Prostate gland (tissue), 2 donors: ENCODE results near the gene MAP10. TPM values are rescaled to one million over a fixed set of nuclear protein-coding genes. Genes with fewer than 3 reads are reported as not detected.

ENCODE experiments used
- DNase-seq: peaks from one replicate; pipeline ENCODE4 v3.0.0-alpha.2; 2019; ENCODE audit warnings: low spot score
- H3K27ac ChIP-seq, 2 donors: fragments of 200-600 bp; sonication (generic); 2 replicates each; pipeline ENCODE4 v1.5.1; 2017 to 2019
- H3K27me3 ChIP-seq: fragments of 200-600 bp; sonication (generic); replicated peaks from 2 replicates; pipeline ENCODE4 v1.5.1; 2019; ENCODE audit not compliant: insufficient read depth
- H3K36me3 ChIP-seq, 2 donors: fragments of 200-600 bp; sonication (generic); 1 replicate in 1 of 2; 2 replicates in 1 of 2; pipeline versions ENCODE4 v1.5.1 to v1.8.1; 2017 to 2019
- H3K4me1 ChIP-seq: fragments of 200-600 bp; sonication (generic); replicated peaks from 2 replicates; pipeline ENCODE4 v1.5.1; 2019
- H3K4me3 ChIP-seq, 2 donors: fragments of 200-600 bp; sonication (generic); 2 replicates each; pipeline ENCODE4 v1.5.1; 2017 to 2019
- H3K9me3 ChIP-seq: fragments of 200-600 bp; sonication (generic); 2 replicates; pipeline ENCODE4 v1.5.1; 2017
- CTCF ChIP-seq, 4 experiments: fragments of 200-600 bp in 2 of 4; fragments of 450-650 bp in 2 of 4; sonication (generic) in 2 of 4; IDR thresholded peaks; 1 replicate in 3 of 4; 2 replicates in 1 of 4; pipeline ENCODE4 v1.5.1; 2016 to 2019; ENCODE audit warnings: antibody characterized with exemption in 4 of 4, mild to moderate bottlenecking in 2 of 4, moderate library complexity in 2 of 4
- POLR2A ChIP-seq: fragments of 450-650 bp; IDR thresholded peaks from one replicate; pipeline ENCODE4 v1.6.1; 2016; ENCODE audit warnings: antibody characterized with exemption, mild to moderate bottlenecking
- POLR2AphosphoS5 ChIP-seq: sonication (generic); formaldehyde crosslinking; IDR thresholded peaks from one replicate; pipeline ENCODE4 v1.6.1; 2017; ENCODE audit warnings: antibody characterized with exemption
- WGBS: methylation state at CpG from one replicate; pipeline ENCODE4 v1.1.5; 2018; 5-methylcytosine and 5-hydroxymethylcytosine counted together
- intact Hi-C: fragments of 100-400 bp; cut with DNase I; formaldehyde crosslinking; loops from one replicate; pipeline ENCODE4 v1.14.2; 2022
- total RNA-seq, 2 donors: library from RNA; depleted of rRNA; stranded (reverse); fragments of >200 nt; gene quantifications; one replicate each; pipeline ENCODE4 v1.1.0, GENCODE V29; 2016

The MAP10 gene
- total RNA-seq, 2 donors from 2014 or later: 0.82 to 6.2 TPM

GRCh38 chr1:232837087-232837486, 31.9 kb downstream of the MAP10 start:
- no peak for DNase-seq
- Histone ChIP-seq H3K36me3 (no peaks in the 10 kb centered on the region), H3K4me3 (no peak overlapping the region), H3K27ac (no peak overlapping the region), H3K9me3 (no peaks in the 10 kb centered on the region), H3K4me1 (no peaks in the 10 kb centered on the region), H3K27me3 (no peaks in the 10 kb centered on the region)
- no peak for TF ChIP-seq CTCF (IDR thresholded peaks at IDR 0.05)
- no peak for TF ChIP-seq POLR2A
- TF ChIP-seq POLR2AphosphoS5: no peak
- intact Hi-C loops: no loop called here
- 85% methylated on average over 4 of the region's 4 CpGs for WGBS

GRCh38 chr1:232841823-232842565, 36.8 kb downstream of the MAP10 start:
- Histone ChIP-seq H3K36me3 (no peaks in the 10 kb centered on the region), H3K4me1 (no peaks in the 10 kb centered on the region), H3K27me3 (no peaks in the 10 kb centered on the region), H3K27ac (no peak overlapping the region), H3K9me3 (no peaks in the 10 kb centered on the region), H3K4me3 (no peak overlapping the region)
- intact Hi-C loops: no loop called here
- TF ChIP-seq POLR2A (no peak), CTCF (IDR thresholded peaks at IDR 0.05) (no peak), POLR2AphosphoS5 (no peak)
- 82% methylated on average over 6 of the region's 6 CpGs for WGBS
- DNase-seq: no peak

GRCh38 chr1:232844791-232845190, 39.6 kb downstream of the MAP10 start:
- TF ChIP-seq POLR2A (no peak), CTCF (IDR thresholded peaks at IDR 0.05) (no peak), POLR2AphosphoS5 (no peak)
- Histone ChIP-seq H3K4me1 (no peaks in the 10 kb centered on the region), H3K27ac (no peak overlapping the region), H3K36me3 (no peaks in the 10 kb centered on the region), H3K4me3 (no peak overlapping the region), H3K27me3 (no peaks in the 10 kb centered on the region), H3K9me3 (no peaks in the 10 kb centered on the region)
- WGBS: 94% methylated on average over 5 of the region's 5 CpGs
- no peak for DNase-seq
- intact Hi-C loops: no loop called here

- H3K4me1 ChIP-seq: no peaks in the 10 kb centered on the region
- no peaks in the 10 kb centered on the region for H3K9me3 ChIP-seq
- no peak overlapping the region for H3K4me3 ChIP-seq
- 68% methylated on average over 6 of the region's 6 CpGs for WGBS
- no peak for DNase-seq
- no peaks in the 10 kb centered on the region for H3K36me3 ChIP-seq
- no peaks in the 10 kb centered on the region for H3K27me3 ChIP-seq
- intact Hi-C loops: no loop called here
- no peak overlapping the region for H3K27ac ChIP-seq
- TF ChIP-seq POLR2A (no peak), POLR2AphosphoS5 (no peak), CTCF (IDR thresholded peaks at IDR 0.05) (no peak)
These were observed 40.3 kb downstream of the MAP10 start for GRCh38 chr1:232845406-232845955.

- Histone ChIP-seq H3K4me3 (no peak overlapping the region), H3K36me3 (no peaks in the 10 kb centered on the region), H3K4me1 (no peaks in the 10 kb centered on the region), H3K27me3 (no peaks in the 10 kb centered on the region), H3K9me3 (no peaks in the 10 kb centered on the region), H3K27ac (no peak overlapping the region)
- no peak for DNase-seq
- WGBS: 27% methylated on average over 5 of the region's 5 CpGs
- intact Hi-C loops: no loop called here
- no peak for TF ChIP-seq CTCF (IDR thresholded peaks at IDR 0.05)
- no peak for TF ChIP-seq POLR2A
- TF ChIP-seq POLR2AphosphoS5: no peak
These were observed 46.3 kb downstream of the MAP10 start for GRCh38 chr1:232851532-232851931.
